Kidney epithelial cell (primary cell): ENCODE results near the gene BCAP31. TPM values are rescaled to one million over a fixed set of nuclear protein-coding genes. Genes with fewer than 3 reads are reported as not detected.

Experiments used
- DNase-seq: peaks from one replicate; pipeline ENCODE4 v3.0.0-alpha.2; 2010; ENCODE audit warnings: low read depth
- H3K27me3 ChIP-seq: 2 replicates; pipeline ENCODE4 v1.6.0; 2011; ENCODE audit warnings: low read length; ENCODE audit not compliant: control insufficient read depth, insufficient read depth
- H3K36me3 ChIP-seq: 2 replicates; pipeline ENCODE4 v1.5.1; 2011; ENCODE audit warnings: low read length; ENCODE audit not compliant: control insufficient read depth, insufficient read depth
- H3K4me3 ChIP-seq: 2 replicates; pipeline ENCODE4 v1.5.1; 2011; ENCODE audit warnings: low read depth, mild to moderate bottlenecking, control low read depth, low read length
- CTCF ChIP-seq: IDR thresholded peaks from 2 replicates; pipeline ENCODE4 v1.5.1; 2011; ENCODE audit warnings: mild to moderate bottlenecking, moderate library complexity, low read length, control low read depth, inconsistent platforms; ENCODE audit not compliant: insufficient read depth, poor library complexity, severe bottlenecking
- total RNA-seq: library from RNA; depleted of rRNA; stranded (reverse); fragments of >200 nt; gene quantifications from 2 replicates; pipeline ENCODE4 v1.2.3, GENCODE V29; 2015

Gene BCAP31
- total RNA-seq: 148 and 179 TPM in 2 replicates

GRCh38 chrX:153724252-153725038, at the start of gene BCAP31, which contains the start of gene ABCD1:
TSS of gene BCAP31 (minus strand) at chrX:153724387. CDS start at chrX:153723244, 1,143 bp downstream.
TSS of gene ABCD1 (plus strand) at chrX:153724856. CDS start at chrX:153725267, 411 bp downstream.
- no peak for TF ChIP-seq CTCF
- peak; percentile 18 for DNase-seq
- no peaks in the 10 kb centered on the region for H3K27me3 ChIP-seq

GRCh38 chrX:153773218-153773611, 49.0 kb upstream of the BCAP31 start:
- no peaks in the 10 kb centered on the region for H3K27me3 ChIP-seq
- no peaks in the 10 kb centered on the region for H3K36me3 ChIP-seq
- DNase-seq: no peak
- TF ChIP-seq CTCF: no peak
- H3K4me3 ChIP-seq: no peak overlapping the region

More at GRCh38 chrX:153724252-153725038, at the start of gene BCAP31, which contains the start of gene ABCD1:
- peak within 1 kb of the TSS; percentile 74 for H3K4me3 ChIP-seq
- H3K36me3 ChIP-seq: peaks cover 1% of the 10 kb centered on the region

- TF ChIP-seq CTCF: no peak
- Histone ChIP-seq H3K4me3 (no peak overlapping the region), H3K36me3 (no peaks in the 10 kb centered on the region), H3K27me3 (no peaks in the 10 kb centered on the region)
- DNase-seq: no peak
These were observed 48.4 kb upstream of the BCAP31 start for GRCh38 chrX:153772316-153773217.

- H3K27me3 ChIP-seq: no peaks in the 10 kb centered on the region
- no peak for DNase-seq
- TF ChIP-seq CTCF: no peak
- H3K36me3 ChIP-seq: no peaks in the 10 kb centered on the region
- H3K4me3 ChIP-seq: no peak overlapping the region
These were observed 47.5 kb upstream of the BCAP31 start for GRCh38 chrX:153771415-153772315.

- DNase-seq: no peak
- Histone ChIP-seq H3K36me3 (no peaks in the 10 kb centered on the region), H3K27me3 (no peaks in the 10 kb centered on the region), H3K4me3 (no peak overlapping the region)
- no peak for TF ChIP-seq CTCF
These were observed 46.6 kb upstream of the BCAP31 start for GRCh38 chrX:153770601-153771414.
